HG02642 (cell line): ENCODE results near the gene CELF1.

Experiments used
- ATAC-seq: cut with Tn5 transposase; IDR thresholded peaks from one replicate; pipeline ENCODE4 v1.9.1; 2021; ENCODE audit warnings: mild to moderate bottlenecking; ENCODE audit not compliant: unreplicated experiment, poor library complexity

CELF1 gene

GRCh38 chr11:47552566-47553405 lies at the start of gene CELF1:
Gene CELF1, minus strand, starts transcription at chr11:47553132. Its CDS starts 53,609 bp downstream, at chr11:47499523.
- peak; percentile 94 for ATAC-seq

- no peak for ATAC-seq
Observed at GRCh38 chr11:47599902-47600301, 47.0 kb upstream of the CELF1 start.

GRCh38 chr11:47595967-47596366 lies 43.0 kb upstream of the CELF1 start:
- ATAC-seq, result no peak

- no peak for ATAC-seq
Observed at GRCh38 chr11:47595029-47595428, 42.1 kb upstream of the CELF1 start.

- ATAC-seq, result no peak
Observed at GRCh38 chr11:47593934-47594855, 41.3 kb upstream of the CELF1 start, which contains the start of gene C1QTNF4. Gene C1QTNF4, minus strand, starts transcription at chr11:47594411. Its CDS starts 3,601 bp downstream, at chr11:47590810.

- no peak for ATAC-seq
Observed at GRCh38 chr11:47593492-47593933, 40.6 kb upstream of the CELF1 start.

- ATAC-seq, result no peak
Observed at GRCh38 chr11:47592970-47593369, 40.0 kb upstream of the CELF1 start.

- no peak for ATAC-seq
Observed at GRCh38 chr11:47592251-47592650, 39.3 kb upstream of the CELF1 start.

- ATAC-seq, result no peak
Observed at GRCh38 chr11:47591764-47592163, 38.8 kb upstream of the CELF1 start.

- no peak for ATAC-seq
Observed at GRCh38 chr11:47589977-47590861, 37.3 kb upstream of the CELF1 start.

GRCh38 chr11:47589584-47589976 lies 36.6 kb upstream of the CELF1 start:
- ATAC-seq, result no peak

GRCh38 chr11:47589118-47589517 lies 36.2 kb upstream of the CELF1 start:
- ATAC-seq, result no peak

GRCh38 chr11:47587723-47588326 lies 34.9 kb upstream of the CELF1 start:
- ATAC-seq, result no peak

- no peak for ATAC-seq
Observed at GRCh38 chr11:47587039-47587716, 34.2 kb upstream of the CELF1 start.

GRCh38 chr11:47586098-47586855 lies 33.3 kb upstream of the CELF1 start, which contains the start of gene FAM180B:
Gene FAM180B, plus strand, starts transcription at chr11:47586678. Its CDS starts 91 bp downstream, at chr11:47586769.
- no peak for ATAC-seq

GRCh38 chr11:47583844-47584243 lies 30.9 kb upstream of the CELF1 start:
- no peak for ATAC-seq

- ATAC-seq, result peak; percentile 95
Observed at GRCh38 chr11:47578524-47579494, 25.9 kb upstream of the CELF1 start, which contains the start of the genes KBTBD4 and NDUFS3. Gene KBTBD4, minus strand, starts transcription at chr11:47578970. Its CDS starts 19 bp downstream, at chr11:47578951. Gene NDUFS3, plus strand, starts transcription at chr11:47579074. Its CDS starts 18 bp downstream, at chr11:47579092.
